Lower leg skin (tissue), 3 donors: ENCODE measurements around the gene PTPRN2.

ENCODE experiments used
- CTCF ChIP-seq, 3 donors: fragments of 450-650 bp; IDR thresholded peaks; one replicate each; pipeline ENCODE4 v1.5.1; 2016; ENCODE audit warnings: antibody characterized with exemption in 3 of 3, mild to moderate bottlenecking in 3 of 3, moderate library complexity in 2 of 3
- POLR2A ChIP-seq, 2 donors: fragments of 450-650 bp; IDR thresholded peaks; one replicate each; pipeline ENCODE4 v1.6.1; 2016 to 2017; ENCODE audit warnings: antibody characterized with exemption in 2 of 2, mild to moderate bottlenecking in 1 of 2, moderate library complexity in 1 of 2

DNA sequence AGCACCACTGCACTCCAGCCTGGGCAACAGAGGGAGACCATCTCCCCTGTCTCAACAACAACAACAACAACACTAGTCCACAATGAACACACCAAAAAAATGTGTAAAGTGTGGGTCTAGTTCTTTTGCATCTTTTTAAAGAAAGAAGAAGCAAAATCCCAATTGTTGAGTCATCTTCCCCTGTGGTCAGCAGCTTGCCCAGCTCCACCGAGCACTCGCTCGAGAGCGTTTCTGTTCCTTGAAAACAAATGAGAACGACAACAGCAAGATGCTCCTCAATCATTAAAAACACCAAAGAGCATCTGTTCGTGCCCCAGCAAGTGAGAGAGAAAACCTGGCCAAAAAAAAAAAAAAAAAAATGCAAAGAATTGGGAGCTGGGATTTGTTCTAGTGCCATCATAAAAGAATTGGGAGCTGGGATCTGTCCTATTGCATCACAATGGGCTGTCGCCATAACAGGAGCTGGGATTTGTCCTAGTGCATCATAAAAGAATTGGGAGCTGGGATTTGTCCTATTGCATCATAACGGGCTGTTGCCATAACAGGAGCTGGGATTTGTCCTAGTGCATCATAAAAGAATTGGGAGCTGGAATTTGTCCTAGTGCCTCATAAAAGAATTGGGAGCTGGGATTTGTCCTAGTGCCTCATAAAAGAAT is 118.1 kb downstream of the PTPRN2 start:
- TF ChIP-seq CTCF (IDR thresholded peaks at IDR 0.05) (no peak), POLR2A (IDR thresholded peaks at IDR 0.05) (no peak)
